ENCODE measurements around the gene GNA14. TPM values are rescaled to one million over a fixed set of nuclear protein-coding genes. Genes with fewer than 3 reads are reported as not detected.

The GNA14 gene
- total and polyA plus RNA-seq, 2 of the 8 experiments (the other 6 are each of a cell fraction or from before 2014, with no cell fraction given): 3.4 to 6.3 TPM

GRCh38 chr9:77375956-77376532, 272.1 kb downstream of the GNA14 start (continued):
- TF ChIP-seq CHD7 (IDR thresholded peaks at IDR 0.05; ENCODE audit: insufficient replicate concordance, low read length) (no peak), YY1 (IDR thresholded peaks at IDR 0.05; ENCODE audit: low read depth, low read length) (no peak), SUZ12 (IDR thresholded peaks at IDR 0.05; ENCODE audit: low read length) (no peak), CHD2 (IDR thresholded peaks at IDR 0.05; ENCODE audit: low read length) (no peak), KDM5A (IDR thresholded peaks at IDR 0.05; ENCODE audit: low read length) (no peak), RNF2 (IDR thresholded peaks at IDR 0.05; ENCODE audit: borderline replicate concordance, low read depth, low read length, missing control alignments, poor library complexity, severe bottlenecking) (no peak), CBX5 (IDR thresholded peaks at IDR 0.05; ENCODE audit: low read depth, low read length) (no peak), PHF8 (conservative IDR thresholded peaks at IDR 0.05; ENCODE audit: low read depth, low read length) (no peak), TAF1 (IDR thresholded peaks at IDR 0.05; ENCODE audit: low read depth, low read length) (no peak), SIX5 (IDR thresholded peaks at IDR 0.05; ENCODE audit: low read depth, low read length) (no peak), CEBPB (IDR thresholded peaks at IDR 0.05; ENCODE audit: low read depth, low read length) (no peak)

All from H1 (cell line).